Panc1 (cell line): Measurements from ENCODE around the gene HP. TPM values are rescaled to one million over a fixed set of nuclear protein-coding genes. Genes with fewer than 3 reads are reported as not detected.

ENCODE experiments used
- ATAC-seq: fragments of 200-7000 bp; cut with Tn5 transposase; 2 replicates; pipeline ENCODE4 v1.9.1; 2020; ENCODE audit warnings: mild to moderate bottlenecking, moderate library complexity
- BruUV-seq: library from RNA; stranded (reverse); fragments of 400-500 nt; replicated peaks from 2 replicates; lab custom pipeline; 2021; lab: Mats Ljungman, UMichigan
- CTCF ChIA-PET: fragments of 300-600 bp; sonication (Branson Sonifier 250); formaldehyde crosslinking; loops from one replicate; lab custom pipeline; 2022; ENCODE audit warnings: antibody characterized with exemption; lab: Charles Lee
- POLR2A ChIA-PET: fragments of 300-600 bp; sonication (Branson Sonifier 250); formaldehyde crosslinking; loops from one replicate; lab custom pipeline; 2022; ENCODE audit warnings: antibody characterized with exemption; lab: Charles Lee
- DNase-seq: peaks from one replicate; pipeline ENCODE4 v3.0.0-alpha.2; 2010; ENCODE audit warnings: low read depth, low spot score
- H3K27ac ChIP-seq: 2 replicates; pipeline ENCODE4 v1.5.1; 2011; ENCODE audit warnings: mild to moderate bottlenecking, low read length, inconsistent platforms
- H3K27me3 ChIP-seq: fragments of 200-500 bp; sonication (Bioruptor generic); 2 replicates; pipeline ENCODE4 v1.6.0; 2014; ENCODE audit warnings: low read length, inconsistent platforms; ENCODE audit not compliant: control insufficient read depth, insufficient read depth
- H3K36me3 ChIP-seq: fragments of 200-500 bp; sonication (Bioruptor generic); 2 replicates; pipeline ENCODE4 v1.5.1; 2014; ENCODE audit warnings: inconsistent platforms, mild to moderate bottlenecking, low read length, moderate library complexity; ENCODE audit not compliant: control insufficient read depth, insufficient read depth
- H3K4me1 ChIP-seq: 2 replicates; pipeline ENCODE4 v1.5.1; 2011; ENCODE audit warnings: inconsistent platforms, mild to moderate bottlenecking, low read length, moderate library complexity; ENCODE audit not compliant: control insufficient read depth, insufficient read depth
- H3K4me3 ChIP-seq, 2 experiments: 2 replicates each; pipeline ENCODE4 v1.5.1; 2011 to 2012; ENCODE audit warnings: low read depth in 2 of 2, low read length in 2 of 2, mild to moderate bottlenecking in 2 of 2, inconsistent platforms in 1 of 2, moderate library complexity in 1 of 2
- H3K9me3 ChIP-seq: fragments of 200-500 bp; sonication (Bioruptor generic); 2 replicates; pipeline ENCODE4 v1.5.1; 2014; ENCODE audit warnings: low read depth, mild to moderate bottlenecking, inconsistent platforms, low read length, moderate library complexity; ENCODE audit not compliant: control insufficient read depth, insufficient read depth
- POLR2AphosphoS5 ChIP-seq: IDR thresholded peaks from 2 replicates; pipeline ENCODE4 v1.6.1; 2012; ENCODE audit warnings: mild to moderate bottlenecking, low read depth, low read length, moderate library complexity
- REST ChIP-seq, 2 experiments: IDR thresholded peaks; 2 replicates each; pipeline ENCODE4 v1.6.1; 2011 to 2012; ENCODE audit warnings: low read depth in 2 of 2, control low read depth in 1 of 2, low read length in 1 of 2, mild to moderate bottlenecking in 1 of 2, moderate library complexity in 1 of 2; ENCODE audit not compliant: insufficient read depth in 1 of 2
- SIN3A ChIP-seq: IDR thresholded peaks from 2 replicates; pipeline ENCODE4 v1.6.1; 2012; ENCODE audit warnings: low read depth, mild to moderate bottlenecking, low read length, moderate library complexity, borderline replicate concordance; ENCODE audit not compliant: insufficient read depth
- TCF7L2 ChIP-seq: IDR thresholded peaks from 2 replicates; pipeline ENCODE4 v1.6.1; 2011; ENCODE audit warnings: mild to moderate bottlenecking, low read depth, low read length, inconsistent platforms
- in situ Hi-C: cut with HindIII; loops from 2 replicates; pipeline ENCODE4 v1.10.0; 2016; ENCODE audit warnings: low sequenced_read_pairs, low pct_unique_long_range_greater_than_20kb
- intact Hi-C: fragments of 100-400 bp; cut with micrococcal nuclease; formaldehyde crosslinking; loops from one replicate; pipeline ENCODE4 v1.10.0; 2022; ENCODE audit not compliant: unreplicated experiment
- total RNA-seq: library from RNA; stranded (reverse); gene quantifications from one replicate; pipeline ENCODE4 v1.2.1, GENCODE V29; 2021; ENCODE audit not compliant: unreplicated experiment
- TF ChIP-seq, protein P1 (sequence below): fragments of 450-650 bp; IDR thresholded peaks from 2 replicates; pipeline ENCODE4 v1.5.1; 2017; ENCODE audit warnings: mild to moderate bottlenecking

The HP gene
- total RNA-seq, 1 experiment from 2014 or later, result 7.0 TPM

- in situ Hi-C loops (no loop called here), intact Hi-C loops (loop anchor here (5.0 kb wide), 1 partner anchor 33 kb away; no protein-coding TSS in a partner anchor)
- no peak for ATAC-seq
- DNase-seq, result no peak
- Histone ChIP-seq H3K9me3 (no peaks in the 10 kb centered on the region), H3K4me1 (no peaks in the 10 kb centered on the region), H3K27me3 (no peaks in the 10 kb centered on the region), H3K36me3 (no peaks in the 10 kb centered on the region), H3K4me3 (no peak overlapping the region), H3K27ac (no peak overlapping the region)
- ChIA-PET POLR2A (no interaction called here), CTCF (no interaction called here)
- no peak for TF ChIP-seq SIN3A
- TF ChIP-seq POLR2AphosphoS5, result no peak
- TF ChIP-seq REST (IDR thresholded peaks at IDR 0.05; ENCODE audit: insufficient read depth in 1 of 2, low read depth in 2 of 2, low read length in 1 of 2), result no peak
- no peak for TF ChIP-seq TCF7L2
- TF ChIP-seq, protein P1, sequence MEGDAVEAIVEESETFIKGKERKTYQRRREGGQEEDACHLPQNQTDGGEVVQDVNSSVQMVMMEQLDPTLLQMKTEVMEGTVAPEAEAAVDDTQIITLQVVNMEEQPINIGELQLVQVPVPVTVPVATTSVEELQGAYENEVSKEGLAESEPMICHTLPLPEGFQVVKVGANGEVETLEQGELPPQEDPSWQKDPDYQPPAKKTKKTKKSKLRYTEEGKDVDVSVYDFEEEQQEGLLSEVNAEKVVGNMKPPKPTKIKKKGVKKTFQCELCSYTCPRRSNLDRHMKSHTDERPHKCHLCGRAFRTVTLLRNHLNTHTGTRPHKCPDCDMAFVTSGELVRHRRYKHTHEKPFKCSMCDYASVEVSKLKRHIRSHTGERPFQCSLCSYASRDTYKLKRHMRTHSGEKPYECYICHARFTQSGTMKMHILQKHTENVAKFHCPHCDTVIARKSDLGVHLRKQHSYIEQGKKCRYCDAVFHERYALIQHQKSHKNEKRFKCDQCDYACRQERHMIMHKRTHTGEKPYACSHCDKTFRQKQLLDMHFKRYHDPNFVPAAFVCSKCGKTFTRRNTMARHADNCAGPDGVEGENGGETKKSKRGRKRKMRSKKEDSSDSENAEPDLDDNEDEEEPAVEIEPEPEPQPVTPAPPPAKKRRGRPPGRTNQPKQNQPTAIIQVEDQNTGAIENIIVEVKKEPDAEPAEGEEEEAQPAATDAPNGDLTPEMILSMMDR, result no peak
- BruUV-seq, result no TSS peak
These were observed 14.6 kb downstream of the HP start for GRCh38 chr16:72068930-72069329.

DNA sequence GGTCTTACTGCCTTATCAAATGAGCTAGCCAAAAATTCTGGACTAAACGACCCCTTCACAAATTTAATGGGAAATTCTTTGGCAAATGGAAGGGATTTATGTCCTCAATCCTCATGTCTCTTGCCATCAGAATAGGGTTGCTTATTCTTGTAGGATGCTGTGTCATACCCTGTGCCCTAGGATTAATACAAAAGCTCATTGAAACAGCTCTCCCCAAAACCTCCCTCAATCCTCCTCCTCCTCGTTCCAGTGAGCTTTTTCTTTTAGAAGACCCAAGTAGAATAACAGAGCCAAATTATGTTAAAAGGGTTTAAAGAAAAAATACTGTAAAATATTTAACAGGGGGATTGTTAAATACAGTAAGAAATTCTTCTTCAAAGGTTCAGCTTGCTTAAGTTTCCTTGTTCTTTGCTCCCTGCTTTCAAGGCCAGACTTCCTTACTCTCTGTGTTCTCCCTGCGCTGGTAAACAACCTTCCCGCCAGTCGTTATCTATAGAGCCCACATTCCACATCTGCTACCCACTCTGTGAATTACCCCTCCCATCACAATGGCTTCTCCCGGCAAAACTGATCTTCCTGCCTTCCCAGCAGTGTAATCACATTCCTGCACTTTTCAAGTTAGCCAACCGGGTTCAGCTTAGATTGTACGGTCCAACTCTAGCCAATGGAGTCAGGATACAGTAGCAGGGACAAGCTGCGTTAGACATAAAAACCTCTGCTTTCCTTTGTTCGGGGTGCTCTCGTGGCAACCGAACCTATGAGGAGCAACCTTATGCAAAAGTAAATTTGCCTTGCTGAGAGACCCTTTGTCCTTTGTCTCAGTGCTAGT lies 18.4 kb downstream of the HP start:
- BruUV-seq, result no TSS peak
- Histone ChIP-seq H3K4me1 (no peaks in the 10 kb centered on the region), H3K9me3 (no peaks in the 10 kb centered on the region), H3K27me3 (no peaks in the 10 kb centered on the region), H3K36me3 (no peaks in the 10 kb centered on the region), H3K4me3 (no peak overlapping the region), H3K27ac (no peak overlapping the region)
- ChIA-PET POLR2A (no interaction called here), CTCF (no interaction called here)
- TF ChIP-seq TCF7L2, result no peak
- TF ChIP-seq, protein P1, result no peak
- no peak for TF ChIP-seq REST (IDR thresholded peaks at IDR 0.05; ENCODE audit: insufficient read depth in 1 of 2, low read depth in 2 of 2, low read length in 1 of 2)
- no peak for TF ChIP-seq SIN3A
- no peak for TF ChIP-seq POLR2AphosphoS5
- no peak for DNase-seq
- no peak for ATAC-seq
- intact Hi-C loops (no loop called here), in situ Hi-C loops (no loop called here)
